Vagina (tissue), 2 donors: ENCODE data around the gene TIGD3. TPM values are rescaled to one million over a fixed set of nuclear protein-coding genes. Genes with fewer than 3 reads are reported as not detected.

Experiments
- DNase-seq, 2 donors: peaks; one replicate each; pipeline ENCODE4 v3.0.0-alpha.2; 2017; ENCODE audit errors: extremely low spot score in 2 of 2
- H3K27ac ChIP-seq: fragments of 200-600 bp; sonication (generic); one replicate; pipeline ENCODE4 v1.5.1; 2019
- H3K27me3 ChIP-seq: fragments of 200-600 bp; sonication (generic); one replicate; pipeline ENCODE4 v1.5.1; 2019
- H3K36me3 ChIP-seq, 2 donors: fragments of 200-600 bp; sonication (generic); one replicate each; pipeline ENCODE4 v1.5.1; 2017 to 2019
- H3K4me1 ChIP-seq: fragments of 200-600 bp; sonication (generic); one replicate; pipeline ENCODE4 v1.5.1; 2019
- H3K4me3 ChIP-seq, 2 donors: fragments of 200-600 bp; sonication (generic); 1 replicate in 1 of 2; 2 replicates in 1 of 2; pipeline ENCODE4 v1.5.1; 2016 to 2019
- H3K9me3 ChIP-seq: fragments of 200-600 bp; sonication (generic); one replicate; pipeline ENCODE4 v1.5.1; 2019
- CTCF ChIP-seq, 3 experiments: fragments of 450-650 bp in 2 of 3; fragments of 200-600 bp in 1 of 3; sonication (generic) in 1 of 3; IDR thresholded peaks; one replicate each; pipeline ENCODE4 v1.5.1; 2017 to 2019; ENCODE audit warnings: antibody characterized with exemption in 3 of 3, mild to moderate bottlenecking in 2 of 3, moderate library complexity in 2 of 3
- POLR2A ChIP-seq, 2 donors: fragments of 450-650 bp; IDR thresholded peaks; one replicate each; pipeline ENCODE4 v1.6.1; 2017; ENCODE audit warnings: antibody characterized with exemption in 2 of 2, mild to moderate bottlenecking in 2 of 2, moderate library complexity in 2 of 2
- POLR2AphosphoS5 ChIP-seq, 2 donors: sonication (generic); formaldehyde crosslinking; IDR thresholded peaks; one replicate each; pipeline ENCODE4 v1.9.0; 2017; ENCODE audit warnings: antibody characterized with exemption in 2 of 2, mild to moderate bottlenecking in 2 of 2, low read depth in 1 of 2; ENCODE audit not compliant: insufficient read depth in 1 of 2
- intact Hi-C: fragments of 100-400 bp; cut with DNase I; formaldehyde crosslinking; loops from one replicate; pipeline ENCODE4 v1.15.1; 2023
- total RNA-seq: library from RNA; depleted of rRNA; stranded (reverse); fragments of >200 nt; gene quantifications from one replicate; pipeline ENCODE4 v1.2.3, GENCODE V29; 2016

The TIGD3 gene
- total RNA-seq, 1 donor from 2014 or later: not detected

GRCh38 chr11:65382804-65383368 lies 28.3 kb downstream of the TIGD3 start:
- intact Hi-C loops: loop anchor here (1.0 to 5.0 kb wide), 2 partner anchors 34 to 127 kb away; no protein-coding TSS in a partner anchor

GRCh38 chr11:65383778-65384177 lies 29.2 kb downstream of the TIGD3 start:
- Histone ChIP-seq H3K27me3 (no peaks in the 10 kb centered on the region), H3K9me3 (no peaks in the 10 kb centered on the region), H3K27ac (peak overlapping the region; percentile 98), H3K4me1 (peaks cover 83% of the 10 kb centered on the region), H3K36me3 (peaks cover 0 to 4% of the 10 kb centered on the region in 2 donors), H3K4me3 (no peak overlapping the region)
- TF ChIP-seq CTCF (IDR thresholded peaks at IDR 0.05): no peak
- no peak for DNase-seq
- intact Hi-C loops: loop anchor here (5.0 kb wide), 1 partner anchor 34 kb away; no protein-coding TSS in a partner anchor

More at GRCh38 chr11:65382804-65383368, 28.3 kb downstream of the TIGD3 start:
- H3K27ac ChIP-seq: peak overlapping the region; percentile 98
- no peaks in the 10 kb centered on the region for H3K36me3 ChIP-seq
- peaks cover 74% of the 10 kb centered on the region for H3K4me1 ChIP-seq
- H3K27me3 ChIP-seq: no peaks in the 10 kb centered on the region
- no peaks in the 10 kb centered on the region for H3K9me3 ChIP-seq
- DNase-seq: no peak
- TF ChIP-seq POLR2AphosphoS5 (IDR thresholded peaks at IDR 0.05; ENCODE audit: insufficient read depth in 1 of 2, low read depth in 1 of 2): no peak
- no peak for TF ChIP-seq CTCF (IDR thresholded peaks at IDR 0.05)
- TF ChIP-seq POLR2A (IDR thresholded peaks at IDR 0.05): no peak
- H3K4me3 ChIP-seq: peak overlapping the region; percentile 42 to 51

- intact Hi-C loops: loop anchor here (5.0 kb wide), 1 partner anchor 33 kb away; no protein-coding TSS in a partner anchor
- Histone ChIP-seq H3K4me1 (peaks cover 89% of the 10 kb centered on the region), H3K27ac (peak overlapping the region; percentile 98), H3K9me3 (no peaks in the 10 kb centered on the region), H3K36me3 (peaks cover 0 to 8% of the 10 kb centered on the region in 2 donors), H3K4me3 (no peak overlapping the region), H3K27me3 (no peaks in the 10 kb centered on the region)
- TF ChIP-seq POLR2AphosphoS5 (IDR thresholded peaks at IDR 0.05; ENCODE audit: insufficient read depth in 1 of 2, low read depth in 1 of 2) (no peak), CTCF (IDR thresholded peaks at IDR 0.05) (no peak), POLR2A (IDR thresholded peaks at IDR 0.05) (no peak)
- no peak for DNase-seq
Observed at GRCh38 chr11:65384301-65384889, 29.8 kb downstream of the TIGD3 start.

GRCh38 chr11:65386307-65387140 lies 32.0 kb downstream of the TIGD3 start, which contains the start of gene FRMD8:
FRMD8 (plus strand) TSS chr11:65386637; CDS start chr11:65387037, 400 bp downstream.
- no peak for DNase-seq
- TF ChIP-seq CTCF (IDR thresholded peaks at IDR 0.05) (no peak), POLR2A (IDR thresholded peaks at IDR 0.05) (peak in 1 of 2 donors; percentile 78), POLR2AphosphoS5 (IDR thresholded peaks at IDR 0.05; ENCODE audit: insufficient read depth in 1 of 2, low read depth in 1 of 2) (peak; percentile 36 to 89)
- H3K27ac ChIP-seq: peak within 1 kb of the TSS; percentile 98
- no peaks in the 10 kb centered on the region for H3K27me3 ChIP-seq
- peak within 1 kb of the TSS; percentile 71 to 90 for H3K4me3 ChIP-seq
- intact Hi-C loops: no loop called here
- peaks cover 0 to 8% of the 10 kb centered on the region in 2 donors for H3K36me3 ChIP-seq
- no peaks in the 10 kb centered on the region for H3K9me3 ChIP-seq
- peaks cover 94% of the 10 kb centered on the region for H3K4me1 ChIP-seq
